GM21381 (cell line): ENCODE data around the gene DENND6B.

ENCODE experiments used
- ATAC-seq: cut with Tn5 transposase; IDR thresholded peaks from one replicate; pipeline ENCODE4 v1.9.1; 2021; ENCODE audit warnings: mild to moderate bottlenecking, moderate library complexity; ENCODE audit not compliant: unreplicated experiment

The DENND6B gene

DNA sequence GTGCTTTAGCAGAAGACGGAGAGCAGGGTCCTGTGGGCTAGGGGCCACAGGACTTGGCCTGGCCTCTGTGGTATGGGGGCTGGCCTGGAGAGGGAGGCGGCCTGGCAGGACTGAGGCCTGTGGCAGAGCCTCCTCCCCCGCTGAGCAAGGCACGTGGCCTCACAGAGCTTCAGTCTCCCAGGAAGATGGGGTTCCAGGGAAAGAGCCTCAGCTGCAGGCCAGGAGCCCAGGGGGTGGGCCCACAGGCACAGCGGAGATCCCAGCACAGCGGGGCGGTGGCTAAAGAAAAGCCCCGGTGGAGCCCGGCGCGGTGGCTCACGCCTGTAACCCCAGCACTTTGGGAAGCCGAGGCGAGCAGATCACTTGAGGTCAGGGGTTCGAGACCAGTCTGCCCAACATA lies 67.5 kb downstream of the DENND6B start:
- no peak for ATAC-seq
